Fibroblast of skin of right biceps (primary cell): ENCODE data around the gene USP13.
"Not testable (repeated sequence)": the region's sequence is repeated elsewhere in the genome, so short reads cannot be mapped to it uniquely, and the experiment has no call there.

Source experiments
- DNase-seq: peaks from one replicate; pipeline ENCODE4 v3.0.0-alpha.2; 2013

Gene USP13

GRCh38 chr3:179738998-179739397, 86.2 kb downstream of the USP13 start:
- DNase-seq = no peak

- DNase-seq = no peak
These were observed 87.2 kb downstream of the USP13 start for GRCh38 chr3:179739816-179740594.

- DNase-seq = no peak
These were observed 91.1 kb downstream of the USP13 start for GRCh38 chr3:179743913-179744312.

- no peak for DNase-seq
These were observed 91.8 kb downstream of the USP13 start for GRCh38 chr3:179744667-179745066.

- DNase-seq = no peak
These were observed 92.2 kb downstream of the USP13 start for GRCh38 chr3:179745079-179745478.

GRCh38 chr3:179745716-179746115, 92.9 kb downstream of the USP13 start:
- DNase-seq = no peak

GRCh38 chr3:179750720-179751328, 98.0 kb downstream of the USP13 start:
- peak; percentile 11 for DNase-seq

GRCh38 chr3:179760944-179761343, 108.1 kb downstream of the USP13 start:
- DNase-seq = peak; percentile 53

GRCh38 chr3:179765396-179765795, 112.6 kb downstream of the USP13 start:
- no peak for DNase-seq

- no peak for DNase-seq
These were observed 113.7 kb downstream of the USP13 start for GRCh38 chr3:179766416-179767133.

- peak; percentile 77 for DNase-seq
These were observed 115.2 kb downstream of the USP13 start for GRCh38 chr3:179768080-179768479.

GRCh38 chr3:179769411-179770247, 116.8 kb downstream of the USP13 start:
- DNase-seq = peak; percentile 4

- no peak for DNase-seq
These were observed 119.0 kb downstream of the USP13 start for GRCh38 chr3:179771797-179772196.

- DNase-seq = no peak
These were observed 119.5 kb downstream of the USP13 start for GRCh38 chr3:179772297-179772696.

GRCh38 chr3:179775416-179776122, 122.7 kb downstream of the USP13 start:
- no peak for DNase-seq

GRCh38 chr3:179782841-179783240, 130.0 kb downstream of the USP13 start:
- DNase-seq = not testable (repeated sequence)

GRCh38 chr3:179788996-179789395, 136.2 kb downstream of the USP13 start:
- DNase-seq = no peak

GRCh38 chr3:179791793-179792192, 139.0 kb downstream of the USP13 start:
- no peak for DNase-seq

- no peak for DNase-seq
These were observed 141.5 kb downstream of the USP13 start for GRCh38 chr3:179794355-179794754.

- peak; percentile 12 for DNase-seq
These were observed 143.6 kb downstream of the USP13 start for GRCh38 chr3:179796421-179796820.

- DNase-seq = no peak
These were observed 144.4 kb downstream of the USP13 start for GRCh38 chr3:179797192-179797591.

GRCh38 chr3:179801263-179801662, 148.4 kb downstream of the USP13 start:
- peak; percentile 88 for DNase-seq
